Hypothalamus (tissue), 51 donors: ENCODE results near the gene EDN1.

Source experiments
- DNase-seq, 51 donors: peaks; one replicate each; lab custom pipeline; 2025; lab: John Stamatoyannopoulos, UW

EDN1 gene

GRCh38 chr6:12289933-12290820 lies at the start of gene EDN1:
EDN1 (plus strand) TSS chr6:12290361; CDS start chr6:12290630, 269 bp downstream.
- peak in 42 of 51 donors; percentile 2 to 70 (median 30) for DNase-seq

- DNase-seq = no peak
Observed at GRCh38 chr6:12241493-12242175, 48.5 kb upstream of the EDN1 start.

- no peak for DNase-seq
Observed at GRCh38 chr6:12243169-12243568, 47.0 kb upstream of the EDN1 start.

- no peak for DNase-seq
Observed at GRCh38 chr6:12245360-12245759, 44.8 kb upstream of the EDN1 start.

- DNase-seq = no peak
Observed at GRCh38 chr6:12245763-12246718, 44.1 kb upstream of the EDN1 start.

- DNase-seq = no peak
Observed at GRCh38 chr6:12246900-12247299, 43.3 kb upstream of the EDN1 start.

GRCh38 chr6:12249541-12250382 lies 40.4 kb upstream of the EDN1 start:
- DNase-seq = no peak

GRCh38 chr6:12250383-12250770 lies 39.8 kb upstream of the EDN1 start:
- DNase-seq = no peak

- no peak for DNase-seq
Observed at GRCh38 chr6:12254210-12254609, 36.0 kb upstream of the EDN1 start.

- no peak for DNase-seq
Observed at GRCh38 chr6:12258191-12258590, 32.0 kb upstream of the EDN1 start.

- DNase-seq = no peak
Observed at GRCh38 chr6:12258591-12259075, 31.5 kb upstream of the EDN1 start.

- DNase-seq = no peak
Observed at GRCh38 chr6:12260458-12261093, 29.6 kb upstream of the EDN1 start.

- no peak for DNase-seq
Observed at GRCh38 chr6:12261502-12261901, 28.7 kb upstream of the EDN1 start.

GRCh38 chr6:12262236-12263061 lies 27.7 kb upstream of the EDN1 start:
- no peak for DNase-seq

- no peak for DNase-seq
Observed at GRCh38 chr6:12263403-12263802, 26.8 kb upstream of the EDN1 start.

GRCh38 chr6:12264671-12265070 lies 25.5 kb upstream of the EDN1 start:
- DNase-seq = no peak

- DNase-seq = no peak
Observed at GRCh38 chr6:12265296-12265695, 24.9 kb upstream of the EDN1 start.

- DNase-seq = no peak
Observed at GRCh38 chr6:12265791-12266190, 24.4 kb upstream of the EDN1 start.
